K562 (cell line): ENCODE measurements around the gene FBXO11. TPM values are rescaled to one million over a fixed set of nuclear protein-coding genes. Genes with fewer than 3 reads are reported as not detected.

Source experiments
- AFF1 ChIP-seq, 2 experiments: fragments of 450-650 bp; IDR thresholded peaks; 2 replicates each; pipeline ENCODE4 v1.6.1; 2018; ENCODE audit warnings: mild to moderate bottlenecking in 2 of 2, low read depth in 1 of 2; ENCODE audit not compliant: partially characterized antibody in 2 of 2
- ARID1B ChIP-seq: fragments of 450-650 bp; IDR thresholded peaks from 2 replicates; pipeline ENCODE4 v1.6.1; 2016; ENCODE audit warnings: antibody characterized with exemption, mild to moderate bottlenecking, inconsistent platforms
- ATF2 ChIP-seq: sonication (generic); formaldehyde crosslinking; IDR thresholded peaks from 2 replicates; pipeline ENCODE4 v1.8.1; 2022; ENCODE audit warnings: missing genetic modification reagents
- HMG20A ChIP-seq: fragments of 450-650 bp; formaldehyde crosslinking; conservative IDR thresholded peaks from 2 replicates; pipeline ENCODE4 v1.4.0; 2020; ENCODE audit warnings: mild to moderate bottlenecking, mixed read lengths
- IFI16 ChIP-seq: fragments of 250-450 bp; sonication (Bioruptor Pico); IDR thresholded peaks from 2 replicates; pipeline ENCODE4 v2.1.2; 2022; ENCODE audit warnings: mild to moderate bottlenecking, inconsistent platforms
- PKNOX1 ChIP-seq: fragments of 450-650 bp; IDR thresholded peaks from 2 replicates; pipeline ENCODE4 v1.6.1; 2016
- PTBP1 ChIP-seq: fragments of 200-400 bp; formaldehyde crosslinking; IDR thresholded peaks from 2 replicates; pipeline ENCODE4 v1.6.1; 2017; ENCODE audit warnings: low read depth, low read length
- TEAD1 ChIP-seq, 2 experiments: fragments of 450-650 bp in 1 of 2; sonication (generic) in 1 of 2; formaldehyde crosslinking; IDR thresholded peaks; 2 replicates each; pipeline versions ENCODE4 v1.4.0 to v1.8.0; 2020 to 2022; ENCODE audit warnings: mild to moderate bottlenecking in 2 of 2, missing genetic modification reagents in 1 of 2
- TFAM ChIP-seq: fragments of 250-450 bp; sonication (Bioruptor Pico); conservative IDR thresholded peaks from 2 replicates; pipeline ENCODE4 v1.5.0; 2021; ENCODE audit warnings: mild to moderate bottlenecking, moderate library complexity
- TGIF2 ChIP-seq: sonication (generic); formaldehyde crosslinking; IDR thresholded peaks from 2 replicates; pipeline ENCODE4 v1.8.1; 2022; ENCODE audit warnings: mild to moderate bottlenecking, missing genetic modification reagents, moderate library complexity
- UBTF ChIP-seq, 2 experiments: IDR thresholded peaks; 2 replicates each; pipeline ENCODE4 v1.6.1; 2012; ENCODE audit warnings: improper control_type of control experiment in 2 of 2, low read depth in 2 of 2, low read length in 2 of 2, borderline replicate concordance in 1 of 2
- ZBTB8A ChIP-seq: fragments of 450-650 bp; IDR thresholded peaks from 2 replicates; pipeline ENCODE4 v1.6.1; 2018; ENCODE audit warnings: mild to moderate bottlenecking, moderate library complexity; ENCODE audit not compliant: partially characterized antibody
- ZNF431 ChIP-seq: sonication (generic); formaldehyde crosslinking; IDR thresholded peaks from 2 replicates; pipeline ENCODE4 v1.8.0; 2022; ENCODE audit warnings: mild to moderate bottlenecking, missing genetic modification reagents
- polyA plus RNA-seq, 8 experiments: library from polyadenylated mRNA; depleted of rRNA in 4 of 8; stranded (reverse) in 5 of 8; unstranded in 3 of 8; fragments of >200 nt; fragmentation: Nextera tagmentation in 2 of 8; fragmentation: Illumina TruSeq in 1 of 8; extraction: Ambion mirVana in 2 of 8; extraction: Trizol in 1 of 8; gene quantifications; 2 replicates each; pipeline versions ENCODE4 v1.2.1 to v1.2.3, GENCODE V29; 2011 to 2014; ENCODE audit warnings: inconsistent platforms in 1 of 8, missing spikeins in 1 of 8
- total RNA-seq, 7 experiments: library from RNA; depleted of rRNA in 6 of 7; stranded (reverse); fragments of >200 nt in 6 of 7; fragmentation: Illumina TruSeq in 2 of 7; extraction: Trizol in 2 of 7; gene quantifications; 2 replicates each; pipeline versions ENCODE4 v1.2.1 to v1.2.3, GENCODE V29; 2011 to 2021; ENCODE audit warnings: low replicate concordance in 1 of 7

FBXO11 gene
- total and polyA plus RNA-seq, 9 of the 15 experiments (the other 6 are each of a cell fraction or from before 2014, with no cell fraction given): 8.8 to 44.5 (median 24.1) TPM

GRCh38 chr2:47906157-47907038 is at the start of gene FBXO11 (continued):
- peak; percentile 65 to 75 for TF ChIP-seq AFF1 (IDR thresholded peaks at IDR 0.05; ENCODE audit: low read depth in 1 of 2, partially characterized antibody in 2 of 2)
- TF ChIP-seq HMG20A (CRISPR knock-in tag): no peak
- TF ChIP-seq ZNF431: no peak
- TF ChIP-seq ARID1B: peak; percentile 68
- no peak for TF ChIP-seq TGIF2 (CRISPR knock-in tag)
- no peak for TF ChIP-seq ATF2 (CRISPR knock-in tag)
- TF ChIP-seq ZBTB8A: no peak
- no peak; a peak in 1 of 4 replicates for TF ChIP-seq TEAD1 (CRISPR knock-in tag; IDR thresholded peaks at IDR 0.05)
- no peak for TF ChIP-seq PTBP1
- no peak for TF ChIP-seq TFAM (CRISPR knock-in tag)
- TF ChIP-seq UBTF (IDR thresholded peaks at IDR 0.05; ENCODE audit: borderline replicate concordance in 1 of 2, low read depth in 2 of 2, low read length in 2 of 2): no peak; a peak in 1 of 4 replicates
- TF ChIP-seq IFI16: no peak
- peak; percentile 15 for TF ChIP-seq PKNOX1
